HEK293 (cell line): ENCODE measurements around the gene ZKSCAN3.

Experiments used
- CTCF ChIP-seq: fragments of 450-650 bp; formaldehyde crosslinking; IDR thresholded peaks from 2 replicates; pipeline ENCODE4 v1.5.1; 2016; ENCODE audit warnings: missing biosample characterization, missing genetic modification characterization
- TCF7L2 ChIP-seq: IDR thresholded peaks from 2 replicates; pipeline ENCODE4 v1.6.1; 2011; ENCODE audit warnings: low read depth, mild to moderate bottlenecking, inconsistent platforms, low read length, moderate library complexity, borderline replicate concordance
- ZBTB48 ChIP-seq: fragments of 450-650 bp; formaldehyde crosslinking; IDR thresholded peaks from 2 replicates; pipeline ENCODE4 v1.5.1; 2016; ENCODE audit warnings: missing biosample characterization, missing genetic modification characterization
- ZFP41 ChIP-seq: fragments of 450-650 bp; formaldehyde crosslinking; IDR thresholded peaks from 2 replicates; pipeline ENCODE4 v1.5.1; 2016; ENCODE audit warnings: missing biosample characterization, missing genetic modification characterization, borderline replicate concordance
- ZNF362 ChIP-seq: fragments of 450-650 bp; formaldehyde crosslinking; IDR thresholded peaks from 2 replicates; pipeline ENCODE4 v1.5.1; 2016; ENCODE audit warnings: missing biosample characterization, missing genetic modification characterization
- ZNF549 ChIP-seq: fragments of 450-650 bp; IDR thresholded peaks from 2 replicates; pipeline ENCODE4 v1.5.1; 2018; ENCODE audit warnings: missing biosample characterization, missing genetic modification characterization, mild to moderate bottlenecking, inconsistent platforms, moderate library complexity
- ZNF558 ChIP-seq: fragments of 450-650 bp; formaldehyde crosslinking; IDR thresholded peaks from 2 replicates; pipeline ENCODE4 v1.5.1; 2016; ENCODE audit warnings: missing biosample characterization, missing genetic modification characterization
- TF ChIP-seq, protein P1 (sequence below): fragments of 450-650 bp; formaldehyde crosslinking; IDR thresholded peaks from 2 replicates; pipeline ENCODE4 v1.5.1; 2016; ENCODE audit warnings: missing biosample characterization, missing genetic modification characterization
- TF ChIP-seq, protein P2 (sequence below): fragments of 450-650 bp; formaldehyde crosslinking; IDR thresholded peaks from 2 replicates; pipeline ENCODE4 v1.5.1; 2016; ENCODE audit warnings: missing biosample characterization, missing genetic modification characterization

- TF ChIP-seq ZFP41 (tag by site-specific recombination) = no peak
- no peak for TF ChIP-seq ZNF549 (tag by site-specific recombination)
- TF ChIP-seq CTCF = no peak
- no peak for TF ChIP-seq TCF7L2
- TF ChIP-seq ZNF558 (tag by site-specific recombination) = no peak
- TF ChIP-seq, protein P1, sequence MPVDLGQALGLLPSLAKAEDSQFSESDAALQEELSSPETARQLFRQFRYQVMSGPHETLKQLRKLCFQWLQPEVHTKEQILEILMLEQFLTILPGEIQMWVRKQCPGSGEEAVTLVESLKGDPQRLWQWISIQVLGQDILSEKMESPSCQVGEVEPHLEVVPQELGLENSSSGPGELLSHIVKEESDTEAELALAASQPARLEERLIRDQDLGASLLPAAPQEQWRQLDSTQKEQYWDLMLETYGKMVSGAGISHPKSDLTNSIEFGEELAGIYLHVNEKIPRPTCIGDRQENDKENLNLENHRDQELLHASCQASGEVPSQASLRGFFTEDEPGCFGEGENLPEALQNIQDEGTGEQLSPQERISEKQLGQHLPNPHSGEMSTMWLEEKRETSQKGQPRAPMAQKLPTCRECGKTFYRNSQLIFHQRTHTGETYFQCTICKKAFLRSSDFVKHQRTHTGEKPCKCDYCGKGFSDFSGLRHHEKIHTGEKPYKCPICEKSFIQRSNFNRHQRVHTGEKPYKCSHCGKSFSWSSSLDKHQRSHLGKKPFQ (tag by site-specific recombination) = no peak
- TF ChIP-seq, protein P2, sequence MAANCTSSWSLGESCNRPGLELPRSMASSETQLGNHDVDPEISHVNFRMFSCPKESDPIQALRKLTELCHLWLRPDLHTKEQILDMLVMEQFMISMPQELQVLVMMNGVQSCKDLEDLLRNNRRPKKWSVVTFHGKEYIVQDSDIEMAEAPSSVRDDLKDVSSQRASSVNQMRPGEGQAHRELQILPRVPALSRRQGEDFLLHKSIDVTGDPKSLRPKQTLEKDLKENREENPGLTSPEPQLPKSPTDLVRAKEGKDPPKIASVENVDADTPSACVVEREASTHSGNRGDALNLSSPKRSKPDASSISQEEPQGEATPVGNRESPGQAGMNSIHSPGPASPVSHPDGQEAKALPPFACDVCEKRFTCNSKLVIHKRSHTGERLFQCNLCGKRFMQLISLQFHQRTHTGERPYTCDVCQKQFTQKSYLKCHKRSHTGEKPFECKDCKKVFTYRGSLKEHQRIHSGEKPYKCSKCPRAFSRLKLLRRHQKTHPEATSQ (tag by site-specific recombination) = no peak
- TF ChIP-seq ZBTB48 (tag by site-specific recombination) = no peak
- TF ChIP-seq ZNF362 (tag by site-specific recombination) = no peak
Observed at GRCh38 chr6:28370440-28370839, 20.7 kb downstream of the ZKSCAN3 start.
